HCEC 1CT (cell line): ENCODE results near the gene IFNA8.
"Not testable (repeated sequence)": the region's sequence is repeated elsewhere in the genome, so short reads cannot be mapped to it uniquely, and the experiment has no call there.

ENCODE experiments used
- DNase-seq: peaks from one replicate; pipeline ENCODE4 v3.0.0-alpha.2; 2017

IFNA8 gene

GRCh38 chr9:21429191-21429590 is 20.3 kb downstream of the IFNA8 start:
- no peak for DNase-seq

- DNase-seq: no peak
Measured at GRCh38 chr9:21432672-21433425, 23.9 kb downstream of the IFNA8 start.

- peak; percentile 63 for DNase-seq
Measured at GRCh38 chr9:21434202-21435014, 25.5 kb downstream of the IFNA8 start.

GRCh38 chr9:21435015-21435383 is 26.1 kb downstream of the IFNA8 start:
- DNase-seq: not testable (repeated sequence)

GRCh38 chr9:21440139-21440538 is 31.2 kb downstream of the IFNA8 start, which contains the start of gene IFNA1:
Gene IFNA1, plus strand, starts transcription at chr9:21440439. Its CDS starts 69 bp downstream, at chr9:21440508.
- no peak for DNase-seq

- DNase-seq: no peak
Measured at GRCh38 chr9:21443849-21444625, 35.1 kb downstream of the IFNA8 start.

GRCh38 chr9:21449312-21449711 is 40.4 kb downstream of the IFNA8 start:
- not testable (repeated sequence) for DNase-seq

GRCh38 chr9:21450733-21451394 is 41.9 kb downstream of the IFNA8 start:
- DNase-seq: no peak

GRCh38 chr9:21452681-21453080 is 43.8 kb downstream of the IFNA8 start:
- DNase-seq: no peak

- peak; percentile 67 for DNase-seq
Measured at GRCh38 chr9:21454149-21454548, 45.2 kb downstream of the IFNA8 start.

GRCh38 chr9:21455320-21455719 is 46.4 kb downstream of the IFNA8 start:
- peak; percentile 58 for DNase-seq
